ENCODE measurements around the gene SCG5.

The SCG5 gene

DNA sequence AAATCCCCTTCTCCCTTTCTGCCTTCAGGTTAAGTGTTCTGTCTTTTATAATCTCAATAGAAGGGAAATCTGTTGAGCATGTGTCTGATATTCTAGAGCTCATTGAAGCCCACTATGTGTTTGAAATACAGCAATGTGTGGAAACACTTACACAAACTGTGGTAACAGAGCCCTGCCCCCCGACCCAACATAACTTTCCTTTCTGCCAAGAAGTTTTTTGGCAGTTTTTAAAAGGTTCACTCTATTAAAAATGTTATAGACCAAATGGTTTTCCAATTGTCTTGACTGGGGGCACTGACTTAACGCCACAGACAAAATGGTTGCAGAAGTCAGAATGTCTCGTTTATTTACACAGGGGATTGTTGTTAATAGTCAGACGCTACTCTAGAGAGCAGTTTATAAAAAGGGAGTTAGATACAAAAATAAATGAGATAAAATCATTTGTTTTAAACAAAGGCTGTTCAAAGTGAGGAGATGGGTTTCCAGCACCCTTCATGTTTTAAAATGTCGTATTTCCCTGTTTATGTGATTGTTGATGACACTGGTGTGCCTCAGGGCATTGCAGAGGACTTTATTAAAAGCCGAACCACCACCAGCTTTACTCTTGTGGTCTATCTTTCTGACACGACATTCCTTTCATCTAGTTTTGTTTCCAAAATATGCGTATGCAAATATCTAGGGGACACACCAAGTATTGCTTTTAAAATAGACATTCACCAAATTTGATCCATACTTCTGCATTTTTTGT is 49.6 kb downstream of the SCG5 start:
- peaks cover 0 to 3% (median 0%) of the 10 kb centered on the region in 5 donors for H3K27me3 ChIP-seq (ENCODE audit: control insufficient read depth in 5 of 5, insufficient read depth in 4 of 5, low read length in 5 of 5)
- H3K4me3 ChIP-seq (ENCODE audit: low read depth in 1 of 5, low read length in 5 of 5), result no peak overlapping the region
- H3K27ac ChIP-seq (ENCODE audit: low read depth, low read length), result no peak overlapping the region
- H3K36me3 ChIP-seq (ENCODE audit: control insufficient read depth in 5 of 5, insufficient read depth in 5 of 5, low read length in 5 of 5), result no peaks in the 10 kb centered on the region
- no peaks in the 10 kb centered on the region for H3K4me1 ChIP-seq (ENCODE audit: control insufficient read depth in 5 of 5, insufficient read depth in 5 of 5, low read length in 5 of 5)
- H3K9me3 ChIP-seq (ENCODE audit: control insufficient read depth in 5 of 5, low read length in 5 of 5), result no peaks in the 10 kb centered on the region
- no peak overlapping the region for H3K9ac ChIP-seq (ENCODE audit: low read length in 5 of 5)

DNA sequence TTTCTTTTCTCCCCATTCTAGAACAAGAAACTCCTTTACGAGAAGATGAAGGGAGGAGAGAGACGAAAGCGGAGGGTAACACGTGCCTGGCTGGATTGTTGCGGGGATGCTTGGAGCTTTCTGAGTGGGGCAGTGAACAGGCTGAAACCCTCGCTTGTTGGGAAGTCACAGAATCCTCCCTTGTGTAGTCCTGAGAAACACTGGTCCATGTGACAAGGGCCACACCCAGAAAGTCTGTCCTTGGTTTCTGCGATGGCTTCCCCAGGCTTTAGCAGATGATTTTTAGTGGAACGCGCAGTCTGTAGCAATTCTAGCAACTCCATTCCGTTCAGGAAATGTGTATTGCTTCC is 50.2 kb downstream of the SCG5 start:
- Histone ChIP-seq H3K27me3 (ENCODE audit: control insufficient read depth in 5 of 5, insufficient read depth in 4 of 5, low read length in 5 of 5) (peaks cover 0 to 3% (median 0%) of the 10 kb centered on the region in 5 donors), H3K4me3 (ENCODE audit: low read depth in 1 of 5, low read length in 5 of 5) (no peak overlapping the region), H3K9me3 (ENCODE audit: control insufficient read depth in 5 of 5, low read length in 5 of 5) (no peaks in the 10 kb centered on the region), H3K36me3 (ENCODE audit: control insufficient read depth in 5 of 5, insufficient read depth in 5 of 5, low read length in 5 of 5) (no peaks in the 10 kb centered on the region), H3K27ac (ENCODE audit: low read depth, low read length) (no peak overlapping the region), H3K4me1 (ENCODE audit: control insufficient read depth in 5 of 5, insufficient read depth in 5 of 5, low read length in 5 of 5) (no peaks in the 10 kb centered on the region), H3K9ac (ENCODE audit: low read length in 5 of 5) (no peak overlapping the region)

- Histone ChIP-seq H3K9me3 (ENCODE audit: control insufficient read depth in 5 of 5, low read length in 5 of 5) (no peaks in the 10 kb centered on the region), H3K27ac (ENCODE audit: low read depth, low read length) (no peak overlapping the region), H3K9ac (ENCODE audit: low read length in 5 of 5) (no peak overlapping the region), H3K36me3 (ENCODE audit: control insufficient read depth in 5 of 5, insufficient read depth in 5 of 5, low read length in 5 of 5) (no peaks in the 10 kb centered on the region), H3K4me1 (ENCODE audit: control insufficient read depth in 5 of 5, insufficient read depth in 5 of 5, low read length in 5 of 5) (no peaks in the 10 kb centered on the region), H3K4me3 (ENCODE audit: low read depth in 1 of 5, low read length in 5 of 5) (no peak overlapping the region), H3K27me3 (ENCODE audit: control insufficient read depth in 5 of 5, insufficient read depth in 4 of 5, low read length in 5 of 5) (peaks cover 0 to 3% (median 0%) of the 10 kb centered on the region in 5 donors)
Measured at GRCh38 chr15:32692286-32692685, 50.8 kb downstream of the SCG5 start.

DNA sequence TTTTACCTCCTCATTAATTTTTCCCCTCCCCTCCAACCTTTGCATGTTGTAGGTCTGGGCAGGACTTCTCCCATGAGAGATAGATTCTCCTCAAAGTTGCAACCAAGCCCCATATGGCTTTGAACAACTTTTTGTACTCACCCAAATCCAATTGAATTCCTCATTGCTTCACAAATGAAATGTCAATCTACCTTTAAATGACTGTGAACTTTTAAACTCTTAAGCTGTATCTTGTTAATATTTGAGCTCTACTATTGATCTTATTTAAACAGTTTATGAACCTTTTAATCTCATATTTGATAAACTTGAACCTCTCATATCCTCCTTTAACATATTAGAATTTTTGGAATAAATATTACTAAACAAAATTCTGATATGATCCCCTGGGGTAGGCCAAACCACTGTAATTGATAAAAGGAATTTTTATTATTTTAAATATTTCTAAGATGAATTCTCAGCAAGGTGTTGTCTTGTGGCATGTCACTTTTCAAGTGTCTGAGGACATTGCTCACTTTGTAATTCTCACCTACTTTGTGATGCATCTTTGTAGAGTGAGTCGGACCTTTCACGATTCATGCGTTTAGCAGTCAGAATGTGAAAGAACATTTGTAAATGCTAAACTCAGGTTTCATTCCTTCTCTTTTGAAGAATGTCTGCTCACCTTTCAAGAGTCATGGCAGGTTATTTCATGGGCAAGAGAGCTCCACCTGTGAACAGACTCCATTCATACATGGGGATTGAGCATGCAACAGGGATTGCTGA is 52.9 kb downstream of the SCG5 start:
- Histone ChIP-seq H3K36me3 (ENCODE audit: control insufficient read depth in 5 of 5, insufficient read depth in 5 of 5, low read length in 5 of 5) (no peaks in the 10 kb centered on the region), H3K4me1 (ENCODE audit: control insufficient read depth in 5 of 5, insufficient read depth in 5 of 5, low read length in 5 of 5) (no peaks in the 10 kb centered on the region), H3K9ac (ENCODE audit: low read length in 5 of 5) (no peak overlapping the region), H3K27ac (ENCODE audit: low read depth, low read length) (no peak overlapping the region), H3K27me3 (ENCODE audit: control insufficient read depth in 5 of 5, insufficient read depth in 4 of 5, low read length in 5 of 5) (peaks cover 0 to 3% (median 0%) of the 10 kb centered on the region in 5 donors), H3K4me3 (ENCODE audit: low read depth in 1 of 5, low read length in 5 of 5) (no peak overlapping the region), H3K9me3 (ENCODE audit: control insufficient read depth in 5 of 5, low read length in 5 of 5) (no peaks in the 10 kb centered on the region)

DNA sequence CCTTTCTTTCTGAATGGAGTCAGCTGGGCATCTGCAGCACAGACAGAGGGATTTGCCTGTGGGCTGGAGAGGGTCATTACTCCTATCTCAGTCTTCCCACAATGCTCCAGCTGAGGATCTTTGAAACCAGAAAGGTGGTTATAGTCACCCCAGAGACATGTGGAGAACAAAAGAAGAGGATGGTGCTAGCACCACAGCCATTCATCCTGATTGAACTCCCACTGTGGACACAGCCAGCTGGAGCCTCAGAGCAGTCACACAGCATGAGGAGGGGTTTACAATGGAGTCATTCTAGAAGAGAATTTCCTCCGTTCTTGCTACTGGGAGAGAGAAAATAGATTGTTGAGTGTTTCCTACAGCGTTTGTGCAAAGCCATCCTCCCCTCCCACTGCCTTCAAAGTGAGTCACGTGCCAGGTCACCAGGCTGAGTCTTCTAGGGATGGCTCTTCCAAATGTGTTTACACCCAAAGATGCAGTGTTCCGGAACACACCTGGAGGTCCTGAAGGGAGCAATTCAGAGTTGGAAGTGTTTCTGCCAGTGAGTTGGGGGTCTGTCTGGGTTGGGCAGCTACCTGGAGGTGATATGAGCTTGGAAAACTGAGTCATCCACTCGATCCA is 57.4 kb downstream of the SCG5 start:
- H3K27me3 ChIP-seq (ENCODE audit: control insufficient read depth in 5 of 5, insufficient read depth in 4 of 5, low read length in 5 of 5), result no peaks in the 10 kb centered on the region
- no peaks in the 10 kb centered on the region for H3K36me3 ChIP-seq (ENCODE audit: control insufficient read depth in 5 of 5, insufficient read depth in 5 of 5, low read length in 5 of 5)
- H3K9me3 ChIP-seq (ENCODE audit: control insufficient read depth in 5 of 5, low read length in 5 of 5), result no peaks in the 10 kb centered on the region
- H3K4me3 ChIP-seq (ENCODE audit: low read depth in 1 of 5, low read length in 5 of 5), result no peak overlapping the region
- no peak overlapping the region for H3K9ac ChIP-seq (ENCODE audit: low read length in 5 of 5)
- H3K4me1 ChIP-seq (ENCODE audit: control insufficient read depth in 5 of 5, insufficient read depth in 5 of 5, low read length in 5 of 5), result no peaks in the 10 kb centered on the region
- no peak overlapping the region for H3K27ac ChIP-seq (ENCODE audit: low read depth, low read length)

DNA sequence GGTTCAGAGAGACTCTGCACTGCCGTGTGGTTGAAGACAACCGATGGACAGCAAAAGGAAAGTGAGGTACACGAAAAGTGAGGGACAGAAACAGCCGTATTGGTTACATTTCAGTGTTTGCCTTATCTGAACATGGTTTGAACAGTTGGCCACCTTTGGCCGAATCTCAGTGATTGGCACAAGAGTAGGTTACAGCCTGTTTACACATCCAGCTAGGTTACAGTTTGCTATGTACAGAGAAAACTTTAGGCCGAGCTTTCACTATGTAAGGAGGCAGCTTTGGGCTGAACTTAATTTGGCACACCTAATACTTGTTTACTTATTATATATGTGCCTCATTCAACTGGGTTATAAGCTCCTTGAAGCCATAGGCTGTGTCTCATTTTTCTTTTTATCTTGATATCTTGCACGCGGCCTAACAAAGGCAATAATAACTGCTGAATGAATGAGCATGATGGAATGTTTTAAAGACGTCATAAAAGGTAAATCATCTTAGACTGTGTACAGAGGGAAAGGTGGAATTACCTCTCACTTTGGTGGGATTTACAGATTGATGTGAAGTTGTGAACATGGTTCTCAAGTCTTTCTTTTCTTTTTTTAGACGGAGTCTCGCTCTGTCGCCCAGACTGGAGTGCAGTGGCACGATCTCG is 59.1 kb downstream of the SCG5 start:
- no peaks in the 10 kb centered on the region for H3K36me3 ChIP-seq (ENCODE audit: control insufficient read depth in 5 of 5, insufficient read depth in 5 of 5, low read length in 5 of 5)
- no peak overlapping the region for H3K4me3 ChIP-seq (ENCODE audit: low read depth in 1 of 5, low read length in 5 of 5)
- no peaks in the 10 kb centered on the region for H3K27me3 ChIP-seq (ENCODE audit: control insufficient read depth in 5 of 5, insufficient read depth in 4 of 5, low read length in 5 of 5)
- no peak overlapping the region for H3K9ac ChIP-seq (ENCODE audit: low read length in 5 of 5)
- no peaks in the 10 kb centered on the region for H3K4me1 ChIP-seq (ENCODE audit: control insufficient read depth in 5 of 5, insufficient read depth in 5 of 5, low read length in 5 of 5)
- no peaks in the 10 kb centered on the region for H3K9me3 ChIP-seq (ENCODE audit: control insufficient read depth in 5 of 5, low read length in 5 of 5)
- no peak overlapping the region for H3K27ac ChIP-seq (ENCODE audit: low read depth, low read length)

DNA sequence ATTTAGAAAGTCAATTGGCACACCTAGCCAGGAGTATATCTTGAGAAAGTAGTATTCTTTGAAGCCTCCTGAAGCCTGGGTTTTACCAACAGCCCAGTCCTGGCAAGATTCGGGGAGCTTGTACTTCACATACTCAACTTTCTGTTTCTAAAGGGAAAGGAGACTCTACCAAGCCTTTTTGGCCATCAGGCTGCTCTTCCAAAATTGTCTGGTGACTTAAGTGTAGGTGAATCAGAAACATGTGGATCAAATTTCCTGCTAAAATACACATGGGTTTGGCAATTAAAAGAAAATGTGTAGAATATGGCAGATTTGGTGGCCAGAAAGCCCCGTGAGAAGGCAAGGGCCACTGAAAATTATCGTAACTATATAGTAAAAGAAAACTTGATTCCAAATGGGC is 60.4 kb downstream of the SCG5 start:
- no peak overlapping the region for H3K4me3 ChIP-seq (ENCODE audit: low read depth in 1 of 5, low read length in 5 of 5)
- no peaks in the 10 kb centered on the region for H3K36me3 ChIP-seq (ENCODE audit: control insufficient read depth in 5 of 5, insufficient read depth in 5 of 5, low read length in 5 of 5)
- H3K4me1 ChIP-seq (ENCODE audit: control insufficient read depth in 5 of 5, insufficient read depth in 5 of 5, low read length in 5 of 5), result no peaks in the 10 kb centered on the region
- no peak overlapping the region for H3K9ac ChIP-seq (ENCODE audit: low read length in 5 of 5)
- H3K27ac ChIP-seq (ENCODE audit: low read depth, low read length), result no peak overlapping the region
- no peaks in the 10 kb centered on the region for H3K9me3 ChIP-seq (ENCODE audit: control insufficient read depth in 5 of 5, low read length in 5 of 5)
- H3K27me3 ChIP-seq (ENCODE audit: control insufficient read depth in 5 of 5, insufficient read depth in 4 of 5, low read length in 5 of 5), result no peaks in the 10 kb centered on the region

GRCh38 chr15:32704395-32704981 is 63.0 kb downstream of the SCG5 start:
- Histone ChIP-seq H3K9ac (ENCODE audit: low read length in 5 of 5) (no peak overlapping the region), H3K36me3 (ENCODE audit: control insufficient read depth in 5 of 5, insufficient read depth in 5 of 5, low read length in 5 of 5) (no peaks in the 10 kb centered on the region), H3K9me3 (ENCODE audit: control insufficient read depth in 5 of 5, low read length in 5 of 5) (no peaks in the 10 kb centered on the region), H3K27me3 (ENCODE audit: control insufficient read depth in 5 of 5, insufficient read depth in 4 of 5, low read length in 5 of 5) (no peaks in the 10 kb centered on the region), H3K4me3 (ENCODE audit: low read depth in 1 of 5, low read length in 5 of 5) (no peak overlapping the region), H3K27ac (ENCODE audit: low read depth, low read length) (no peak overlapping the region), H3K4me1 (ENCODE audit: control insufficient read depth in 5 of 5, insufficient read depth in 5 of 5, low read length in 5 of 5) (no peaks in the 10 kb centered on the region)

DNA sequence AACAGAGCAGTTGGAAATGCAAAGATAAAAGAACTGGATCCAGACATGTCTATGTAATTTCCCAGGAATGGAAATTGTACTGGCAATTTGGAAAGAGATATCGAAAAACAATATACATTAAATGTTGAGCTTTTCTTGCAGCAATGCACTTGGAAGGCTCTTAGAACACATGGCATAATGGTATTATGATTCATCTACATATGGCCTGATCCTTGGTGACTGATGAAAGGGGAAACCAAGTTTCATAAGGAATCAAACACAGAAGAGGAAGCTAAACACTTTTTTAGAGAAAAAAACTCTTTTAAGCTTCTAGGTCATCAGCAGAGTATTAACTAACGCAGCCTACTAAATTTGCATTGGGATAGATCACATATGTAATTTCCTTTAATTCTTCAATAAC is 63.9 kb downstream of the SCG5 start:
- Histone ChIP-seq H3K36me3 (ENCODE audit: control insufficient read depth in 5 of 5, insufficient read depth in 5 of 5, low read length in 5 of 5) (no peaks in the 10 kb centered on the region), H3K9me3 (ENCODE audit: control insufficient read depth in 5 of 5, low read length in 5 of 5) (no peaks in the 10 kb centered on the region), H3K4me3 (ENCODE audit: low read depth in 1 of 5, low read length in 5 of 5) (no peak overlapping the region), H3K4me1 (ENCODE audit: control insufficient read depth in 5 of 5, insufficient read depth in 5 of 5, low read length in 5 of 5) (no peaks in the 10 kb centered on the region), H3K9ac (ENCODE audit: low read length in 5 of 5) (no peak overlapping the region), H3K27me3 (ENCODE audit: control insufficient read depth in 5 of 5, insufficient read depth in 4 of 5, low read length in 5 of 5) (no peaks in the 10 kb centered on the region), H3K27ac (ENCODE audit: low read depth, low read length) (no peak overlapping the region)
